Neuron (in vitro differentiated cells): ENCODE results near the gene DDX6.

ENCODE experiments used
- H2AFZ ChIP-seq: one replicate; pipeline ENCODE4 v1.6.1; 2013; ENCODE audit warnings: low read depth, mild to moderate bottlenecking, inconsistent platforms, low read length, moderate library complexity
- H3K27me3 ChIP-seq: one replicate; pipeline ENCODE4 v1.6.1; 2013; ENCODE audit warnings: low read length; ENCODE audit not compliant: insufficient read depth
- H3K36me3 ChIP-seq: one replicate; pipeline ENCODE4 v1.6.1; 2013; ENCODE audit warnings: low read length; ENCODE audit not compliant: insufficient read depth
- H3K4me1 ChIP-seq: one replicate; pipeline ENCODE4 v1.6.1; 2013; ENCODE audit warnings: low read length; ENCODE audit not compliant: insufficient read depth
- H3K4me3 ChIP-seq: 2 replicates; pipeline ENCODE4 v1.5.1; 2013; ENCODE audit warnings: mild to moderate bottlenecking, low read length, moderate library complexity
- H3K9me3 ChIP-seq: one replicate; pipeline ENCODE4 v1.6.1; 2013; ENCODE audit warnings: low read length

DDX6 gene

DNA sequence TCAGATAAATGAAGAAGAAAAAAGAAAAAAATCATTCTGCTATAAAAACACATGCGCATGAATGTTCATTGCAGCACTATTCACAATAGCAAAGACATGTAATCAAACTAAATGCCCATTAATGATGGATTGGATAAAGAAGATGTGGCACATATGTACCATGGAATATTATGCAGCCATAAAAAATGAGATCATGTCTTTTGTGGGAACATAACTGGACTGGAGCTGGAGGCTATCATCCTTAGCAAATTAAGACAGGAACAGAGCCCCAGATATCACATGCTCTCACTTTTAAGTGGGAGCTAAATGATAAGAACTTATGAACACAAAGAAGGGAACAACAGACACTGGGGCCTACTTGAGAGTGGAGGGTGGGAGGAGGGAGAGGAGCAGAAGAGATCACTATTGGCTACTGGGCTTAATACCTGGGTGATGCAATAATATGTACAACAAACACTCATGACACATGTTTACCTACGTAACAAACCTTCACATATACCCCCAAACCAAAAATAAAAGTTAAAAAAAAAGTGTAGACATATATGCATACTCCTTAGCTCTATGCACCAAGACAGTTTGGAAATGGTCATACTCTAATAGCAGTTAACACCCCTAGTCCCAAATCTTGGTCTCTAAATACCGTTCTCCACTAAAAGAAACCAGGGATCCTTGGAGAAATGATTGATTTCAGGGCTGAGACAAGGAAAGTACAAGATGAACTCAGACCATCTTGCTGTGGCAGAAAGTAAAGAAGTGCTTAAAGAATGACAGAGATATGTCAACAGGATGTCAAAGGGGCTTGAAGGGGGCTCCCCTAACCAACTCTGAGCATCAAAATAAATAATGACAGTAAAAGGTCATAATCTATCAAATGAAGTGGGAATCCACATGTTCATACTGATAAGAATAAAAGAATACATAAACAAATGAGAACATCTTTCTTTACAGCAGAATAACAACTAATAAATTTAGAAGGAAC, 17.1 kb upstream of the DDX6 start:
- Histone ChIP-seq H3K9me3 (no peaks in the 10 kb centered on the region), H3K4me1 (no peaks in the 10 kb centered on the region), H2AFZ (no peak overlapping the region), H3K4me3 (no peak overlapping the region), H3K27me3 (peaks cover 3% of the 10 kb centered on the region), H3K36me3 (no peaks in the 10 kb centered on the region)

DNA sequence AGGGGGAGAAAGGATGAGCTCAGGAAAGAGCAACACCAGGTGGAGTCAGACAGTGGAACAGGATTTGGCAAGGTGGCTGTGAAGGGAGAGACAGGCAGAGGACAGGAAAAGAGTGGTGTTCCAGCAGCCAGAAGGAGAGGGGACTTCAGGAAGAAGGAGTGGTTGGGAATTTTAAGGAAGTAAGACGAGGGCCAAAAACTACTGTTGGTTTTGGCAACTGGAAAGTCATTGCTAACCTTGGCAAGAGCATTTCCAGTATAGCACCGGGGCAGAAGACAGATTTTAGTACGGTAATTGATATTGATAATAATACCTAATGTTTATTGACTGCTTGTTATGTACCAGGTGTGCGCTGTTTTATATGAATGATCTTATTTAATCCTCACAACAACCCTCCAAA, 15.4 kb upstream of the DDX6 start:
- Histone ChIP-seq H3K4me3 (no peak overlapping the region), H2AFZ (no peak overlapping the region), H3K27me3 (peaks cover 3% of the 10 kb centered on the region), H3K36me3 (no peaks in the 10 kb centered on the region), H3K9me3 (no peaks in the 10 kb centered on the region), H3K4me1 (no peaks in the 10 kb centered on the region)

DNA sequence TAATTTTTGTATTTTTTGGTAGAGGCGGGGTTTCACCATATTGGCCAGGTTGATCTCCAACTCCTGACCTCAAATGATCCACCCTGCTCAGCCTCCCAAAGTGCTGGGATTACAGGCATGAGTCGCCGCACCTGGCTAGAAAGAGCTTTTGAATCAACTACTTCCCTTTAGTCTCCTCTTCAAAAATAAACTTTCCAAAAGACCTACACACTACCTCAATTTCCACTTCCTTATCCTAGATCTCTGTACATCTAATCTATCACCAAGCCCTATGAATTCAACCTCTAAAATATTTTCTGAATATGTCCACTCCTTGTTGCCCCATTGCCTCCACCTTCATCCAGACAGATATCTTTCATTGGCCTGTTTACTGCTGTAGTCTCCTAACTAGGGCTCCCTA, 13.1 kb upstream of the DDX6 start:
- H3K36me3 ChIP-seq: no peaks in the 10 kb centered on the region
- H3K4me3 ChIP-seq: no peak overlapping the region

DNA sequence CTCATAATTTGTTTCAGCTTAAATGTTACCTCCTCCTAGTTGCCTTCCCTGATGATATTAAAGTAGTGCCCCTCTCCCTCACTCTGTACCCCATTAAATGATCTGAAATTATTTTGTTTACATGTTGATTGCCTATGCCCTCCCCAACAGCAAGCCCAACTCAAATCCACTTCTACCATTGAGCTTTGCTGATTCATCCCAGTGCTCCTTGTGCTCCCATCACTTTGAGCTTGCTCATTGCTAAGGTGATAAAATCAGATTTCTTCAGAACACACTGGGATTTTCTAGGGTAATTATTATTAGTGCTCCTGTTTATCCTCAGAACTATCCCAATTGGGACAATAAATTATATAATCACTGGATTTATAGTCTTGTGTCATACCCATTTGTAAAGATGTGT, 8.4 kb upstream of the DDX6 start:
- H3K4me1 ChIP-seq: peaks cover 13% of the 10 kb centered on the region
- H3K9me3 ChIP-seq: no peaks in the 10 kb centered on the region
- H3K27me3 ChIP-seq: no peaks in the 10 kb centered on the region
- no peaks in the 10 kb centered on the region for H3K36me3 ChIP-seq
- no peak overlapping the region for H3K4me3 ChIP-seq
- H2AFZ ChIP-seq: no peak overlapping the region

More for the DNA sequence above, 13.1 kb upstream of the DDX6 start:
- H2AFZ ChIP-seq: no peak overlapping the region
- H3K27me3 ChIP-seq: peaks cover 3% of the 10 kb centered on the region
- no peaks in the 10 kb centered on the region for H3K4me1 ChIP-seq
- H3K9me3 ChIP-seq: no peaks in the 10 kb centered on the region

DNA sequence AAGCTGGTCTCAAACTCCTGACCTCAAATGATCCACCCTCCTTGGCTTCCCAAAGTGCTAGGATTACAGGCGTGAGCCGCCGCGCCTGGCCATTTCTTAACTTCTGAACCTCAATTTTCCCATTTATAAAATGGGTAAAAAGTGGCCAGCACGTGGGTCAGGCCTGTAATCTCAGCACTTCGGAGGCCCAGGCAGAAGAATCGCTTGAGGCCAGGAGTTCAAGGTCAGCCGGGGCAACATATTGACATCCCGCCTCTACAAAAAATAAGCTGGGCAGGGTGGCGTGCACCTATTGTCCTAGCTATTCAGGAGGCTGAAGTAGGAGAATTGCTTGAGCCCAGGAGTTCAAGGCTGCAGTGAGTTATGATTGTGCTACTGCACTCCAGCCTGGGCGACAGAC, 6.5 kb upstream of the DDX6 start:
- Histone ChIP-seq H3K4me1 (peaks cover 20% of the 10 kb centered on the region), H3K36me3 (no peaks in the 10 kb centered on the region), H3K4me3 (no peak overlapping the region), H3K9me3 (no peaks in the 10 kb centered on the region), H3K27me3 (no peaks in the 10 kb centered on the region), H2AFZ (no peak overlapping the region)

DNA sequence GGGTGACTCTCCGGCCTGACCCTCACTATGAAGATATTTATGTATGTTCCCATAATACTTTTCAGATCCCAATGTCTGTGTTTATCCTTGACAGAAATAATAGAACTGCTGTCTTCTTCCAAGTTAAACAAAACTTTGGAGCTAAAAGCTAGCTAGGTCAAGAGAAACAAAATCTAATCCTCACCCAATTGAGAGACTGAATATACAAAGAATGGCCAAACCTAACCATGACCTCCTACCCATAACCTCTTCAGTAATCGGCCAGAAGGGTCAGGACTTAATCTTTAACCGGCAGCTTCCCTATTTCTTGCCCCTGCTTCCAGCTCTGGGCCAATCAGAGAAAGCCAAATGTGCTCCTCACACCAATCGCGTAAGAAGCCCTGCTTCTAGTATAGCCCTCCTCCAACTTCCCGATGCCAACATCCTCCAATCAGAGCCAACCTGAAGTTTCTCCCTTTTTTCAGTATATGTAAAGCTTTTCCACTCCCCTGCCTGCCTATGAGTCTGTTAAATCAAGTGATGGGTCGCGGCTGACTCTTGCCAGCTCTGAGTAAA, 1.7 kb upstream of the DDX6 start:
- peaks cover 4% of the 10 kb centered on the region for H3K36me3 ChIP-seq
- H2AFZ ChIP-seq: peak overlapping the region; percentile 97
- peaks cover 25% of the 10 kb centered on the region for H3K4me1 ChIP-seq
- peak overlapping the region; percentile 98 for H3K4me3 ChIP-seq
- H3K9me3 ChIP-seq: no peaks in the 10 kb centered on the region
- H3K27me3 ChIP-seq: no peaks in the 10 kb centered on the region

DNA sequence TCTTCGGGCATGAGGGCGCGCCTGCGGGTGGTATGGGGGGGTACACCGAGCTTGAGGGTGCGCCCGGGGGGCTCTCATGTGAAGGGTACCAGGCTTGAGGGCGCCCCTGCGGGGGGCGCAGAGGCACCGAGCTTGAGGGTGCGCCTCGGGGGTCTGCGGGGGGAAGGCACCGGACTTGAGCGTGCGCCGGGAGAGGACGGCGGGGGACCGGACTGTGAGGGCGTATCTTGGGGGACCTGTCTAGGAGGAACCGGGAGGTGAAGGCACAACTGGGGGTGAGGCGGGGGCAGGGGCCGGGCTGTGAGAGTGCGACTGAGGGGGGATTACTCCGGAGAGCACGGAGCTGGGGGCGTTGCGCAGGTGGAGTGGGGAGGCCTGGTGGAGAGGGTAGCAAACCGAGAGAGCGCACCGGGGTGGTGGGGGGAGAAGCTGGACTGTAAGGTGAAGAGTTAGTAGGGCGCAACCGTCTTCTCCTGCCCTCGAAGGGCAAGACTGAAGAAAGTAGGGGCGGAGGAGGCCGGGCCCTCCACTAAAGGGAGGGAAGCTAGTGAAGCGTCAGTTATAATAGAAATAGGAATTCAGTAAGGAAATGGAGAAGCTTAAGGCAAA, 1.1 kb upstream of the DDX6 start:
- H3K27me3 ChIP-seq: no peaks in the 10 kb centered on the region
- H3K4me1 ChIP-seq: peaks cover 25% of the 10 kb centered on the region
- H3K4me3 ChIP-seq: peak overlapping the region; percentile 98
- peaks cover 4% of the 10 kb centered on the region for H3K36me3 ChIP-seq
- peak overlapping the region; percentile 97 for H2AFZ ChIP-seq
- no peaks in the 10 kb centered on the region for H3K9me3 ChIP-seq

DNA sequence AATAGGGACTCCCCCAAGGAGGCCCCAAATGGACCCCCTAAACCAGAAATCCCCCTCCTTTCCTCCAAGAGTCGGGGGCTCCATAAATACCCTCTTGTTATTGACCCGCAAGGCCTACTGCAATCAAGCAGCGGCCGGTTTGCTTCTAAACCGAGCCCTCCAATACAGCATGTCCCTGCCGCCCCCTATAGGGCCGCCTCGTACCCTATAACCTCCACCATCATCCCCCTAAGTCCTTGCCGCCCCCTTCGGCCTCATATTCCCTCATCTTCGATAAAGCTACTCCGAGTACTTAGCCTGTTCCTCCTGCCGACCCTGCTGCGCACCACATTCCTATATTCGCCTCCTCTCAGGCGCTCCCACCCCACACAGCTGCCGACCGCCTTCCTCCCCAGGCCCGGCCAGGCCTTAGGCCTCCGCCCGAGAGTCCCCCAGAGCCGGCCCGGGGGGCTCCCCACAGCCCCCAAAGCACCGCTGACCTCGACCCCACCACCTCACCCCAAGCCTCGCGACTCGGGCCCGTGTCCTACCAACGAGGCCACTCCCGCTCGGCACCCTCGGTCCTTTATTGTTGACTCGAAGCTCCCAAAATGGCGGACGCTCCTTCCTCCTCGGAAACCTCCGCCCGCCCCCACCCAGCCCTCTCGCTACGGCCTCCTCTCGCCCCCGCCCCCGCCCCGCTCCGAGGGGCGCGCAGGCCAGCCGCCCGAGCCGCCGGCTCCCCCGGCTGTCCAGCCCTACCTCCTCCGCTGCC, 430 bp downstream of the DDX6 start:
- Histone ChIP-seq H2AFZ (peak overlapping the region; percentile 97), H3K36me3 (peaks cover 14% of the 10 kb centered on the region), H3K9me3 (no peaks in the 10 kb centered on the region), H3K4me3 (peak overlapping the region; percentile 98), H3K27me3 (no peaks in the 10 kb centered on the region), H3K4me1 (peaks cover 20% of the 10 kb centered on the region)

DNA sequence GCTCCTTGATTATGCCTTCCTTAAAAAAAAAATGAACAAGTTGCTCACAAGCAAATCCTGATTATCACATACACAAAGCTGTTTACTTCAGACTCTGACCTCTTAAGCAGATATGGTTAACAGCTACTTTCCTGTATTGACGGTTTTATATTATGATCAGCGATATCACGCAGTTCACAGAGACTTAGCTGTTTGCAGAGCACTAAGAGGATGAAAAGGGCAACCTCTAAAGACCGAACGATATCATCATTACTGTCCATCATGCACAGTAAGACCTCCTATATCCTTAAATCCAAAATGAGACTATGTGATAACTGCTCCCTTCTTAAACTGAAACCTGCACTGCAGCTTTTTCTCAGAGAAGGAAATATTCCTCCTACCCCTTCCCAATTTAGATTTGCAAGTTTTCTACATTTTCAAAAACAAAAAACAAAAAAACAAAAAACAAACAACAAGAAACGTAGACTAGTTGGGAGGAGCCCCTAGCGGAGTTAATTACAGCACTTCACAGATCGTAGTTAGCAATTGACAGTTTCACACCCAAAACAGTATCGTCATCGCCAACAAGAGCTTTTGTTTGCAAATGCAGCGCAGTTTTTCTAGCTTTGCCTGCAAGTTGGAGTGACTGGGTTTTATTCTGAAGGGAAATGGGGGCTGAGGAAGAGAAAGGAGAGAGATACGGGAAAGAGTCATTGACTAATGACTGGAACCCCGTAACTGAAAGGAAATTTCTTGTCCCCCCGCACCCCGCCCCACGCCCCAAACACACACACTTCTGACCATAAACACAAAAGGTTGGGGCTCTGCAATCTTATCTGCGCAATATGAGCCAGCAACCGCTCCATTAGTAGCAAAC, 1.2 kb downstream of the DDX6 start:
- Histone ChIP-seq H3K9me3 (no peaks in the 10 kb centered on the region), H3K4me1 (peaks cover 20% of the 10 kb centered on the region), H3K4me3 (peak overlapping the region; percentile 98)

DNA sequence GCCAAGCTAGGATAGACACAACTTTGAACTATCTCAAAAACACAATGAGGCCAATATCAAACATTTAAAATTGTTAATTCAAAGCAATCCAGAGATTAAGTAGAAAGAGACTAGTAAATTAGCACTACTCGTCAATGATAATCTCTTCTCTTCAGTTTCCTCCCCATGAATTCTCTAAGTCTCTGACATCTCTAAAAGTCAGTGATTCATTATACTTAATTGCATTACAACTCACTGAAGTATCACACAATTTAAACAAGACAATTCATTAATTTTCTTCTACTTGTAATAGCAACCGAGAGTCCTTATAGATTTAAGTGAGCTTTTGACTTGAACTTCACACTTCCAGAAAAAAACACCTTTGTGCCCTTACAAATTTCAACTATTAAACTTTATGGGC, 4.3 kb downstream of the DDX6 start:
- Histone ChIP-seq H3K4me3 (no peak overlapping the region), H3K9me3 (no peaks in the 10 kb centered on the region), H3K36me3 (peaks cover 49% of the 10 kb centered on the region), H3K4me1 (peaks cover 8% of the 10 kb centered on the region), H3K27me3 (no peaks in the 10 kb centered on the region), H2AFZ (no peak overlapping the region)

More for the DNA sequence above, 1.2 kb downstream of the DDX6 start:
- Histone ChIP-seq H3K27me3 (no peaks in the 10 kb centered on the region), H2AFZ (peak overlapping the region; percentile 76), H3K36me3 (peaks cover 21% of the 10 kb centered on the region)

DNA sequence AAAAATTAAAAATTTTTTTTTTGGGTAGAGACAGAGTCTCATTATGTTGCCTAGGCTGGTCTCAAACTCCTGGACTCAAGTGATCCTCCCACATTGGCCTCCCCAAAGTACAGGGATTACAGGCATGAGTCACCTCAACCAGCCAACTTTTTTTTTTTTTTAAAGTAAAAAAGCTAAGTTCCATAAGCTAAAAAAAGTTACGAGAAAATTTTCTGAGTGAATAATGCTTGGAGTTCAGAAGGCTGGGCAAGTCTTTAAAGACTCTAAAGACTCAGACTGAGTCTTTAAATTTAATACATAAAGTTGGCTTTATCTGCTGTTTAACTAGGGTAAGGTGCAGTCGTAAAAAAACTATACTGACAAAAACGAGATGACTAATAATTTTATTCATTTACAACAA, 5.6 kb downstream of the DDX6 start:
- no peaks in the 10 kb centered on the region for H3K27me3 ChIP-seq
- H3K4me1 ChIP-seq: peaks cover 8% of the 10 kb centered on the region

More for the DNA sequence above, 5.6 kb downstream of the DDX6 start:
- Histone ChIP-seq H3K36me3 (peaks cover 58% of the 10 kb centered on the region), H2AFZ (no peak overlapping the region), H3K4me3 (no peak overlapping the region), H3K9me3 (no peaks in the 10 kb centered on the region)
